Measurements from ENCODE around the gene FAM162A.
A peak's percentile ranks its signal among the peaks of the same experiment; 100 is the strongest.
"Not testable (repeated sequence)": the region's sequence is repeated elsewhere in the genome, so short reads cannot be mapped to it uniquely, and the experiment has no call there.

Gene FAM162A

DNA sequence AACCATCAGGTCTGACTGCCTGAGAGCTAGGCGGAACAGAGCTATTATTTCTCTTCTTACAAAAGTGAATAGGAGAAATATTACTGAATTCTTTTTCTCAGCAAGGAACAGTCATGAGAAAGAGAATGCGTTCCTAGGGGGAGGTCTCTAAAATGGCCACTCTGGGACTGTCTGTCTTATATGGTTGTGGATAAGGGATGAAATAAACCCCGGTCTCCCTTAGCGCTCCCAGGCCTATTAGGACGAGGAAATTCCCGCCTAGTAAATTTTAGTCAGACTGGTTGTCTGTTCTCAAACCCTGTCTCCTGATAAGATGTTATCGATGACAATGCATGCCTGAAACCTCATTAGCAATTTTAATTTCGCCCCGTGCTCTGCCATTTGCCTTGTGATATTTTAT, 52.0 kb downstream of the FAM162A start:
- TF ChIP-seq, protein P1, sequence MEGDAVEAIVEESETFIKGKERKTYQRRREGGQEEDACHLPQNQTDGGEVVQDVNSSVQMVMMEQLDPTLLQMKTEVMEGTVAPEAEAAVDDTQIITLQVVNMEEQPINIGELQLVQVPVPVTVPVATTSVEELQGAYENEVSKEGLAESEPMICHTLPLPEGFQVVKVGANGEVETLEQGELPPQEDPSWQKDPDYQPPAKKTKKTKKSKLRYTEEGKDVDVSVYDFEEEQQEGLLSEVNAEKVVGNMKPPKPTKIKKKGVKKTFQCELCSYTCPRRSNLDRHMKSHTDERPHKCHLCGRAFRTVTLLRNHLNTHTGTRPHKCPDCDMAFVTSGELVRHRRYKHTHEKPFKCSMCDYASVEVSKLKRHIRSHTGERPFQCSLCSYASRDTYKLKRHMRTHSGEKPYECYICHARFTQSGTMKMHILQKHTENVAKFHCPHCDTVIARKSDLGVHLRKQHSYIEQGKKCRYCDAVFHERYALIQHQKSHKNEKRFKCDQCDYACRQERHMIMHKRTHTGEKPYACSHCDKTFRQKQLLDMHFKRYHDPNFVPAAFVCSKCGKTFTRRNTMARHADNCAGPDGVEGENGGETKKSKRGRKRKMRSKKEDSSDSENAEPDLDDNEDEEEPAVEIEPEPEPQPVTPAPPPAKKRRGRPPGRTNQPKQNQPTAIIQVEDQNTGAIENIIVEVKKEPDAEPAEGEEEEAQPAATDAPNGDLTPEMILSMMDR (IDR thresholded peaks at IDR 0.05; ENCODE audit: insufficient read depth, low read depth, low read length, missing control alignments), result no peak
- no peak overlapping the region for H3K4me3 ChIP-seq (ENCODE audit: low read length)
- DNase-seq (ENCODE audit: low read depth), result no peak

DNA sequence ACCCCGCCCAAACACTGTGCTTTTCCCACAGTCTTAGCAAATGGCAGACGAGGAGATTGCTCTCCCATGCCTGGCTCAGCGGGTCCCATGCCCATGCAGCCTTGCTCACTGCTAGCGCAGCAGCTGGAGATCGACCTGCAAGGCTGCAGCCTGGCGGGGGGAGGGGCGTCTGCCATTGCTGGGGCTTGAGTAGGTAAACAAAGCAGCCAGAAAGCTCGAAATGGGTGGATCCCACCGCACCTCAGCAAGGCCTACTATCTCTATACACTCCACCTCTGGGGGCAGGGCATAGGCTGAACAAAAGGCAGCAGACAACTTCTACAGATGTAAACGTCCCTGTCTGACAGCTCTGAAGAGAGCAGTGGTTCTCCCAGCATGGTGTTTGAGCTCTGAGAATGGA, 59.1 kb downstream of the FAM162A start:
- no peak overlapping the region for H3K4me3 ChIP-seq (ENCODE audit: low read length)
- DNase-seq (ENCODE audit: low read depth), result no peak
- TF ChIP-seq, protein P1 (IDR thresholded peaks at IDR 0.05; ENCODE audit: insufficient read depth, low read depth, low read length, missing control alignments), result no peak

DNA sequence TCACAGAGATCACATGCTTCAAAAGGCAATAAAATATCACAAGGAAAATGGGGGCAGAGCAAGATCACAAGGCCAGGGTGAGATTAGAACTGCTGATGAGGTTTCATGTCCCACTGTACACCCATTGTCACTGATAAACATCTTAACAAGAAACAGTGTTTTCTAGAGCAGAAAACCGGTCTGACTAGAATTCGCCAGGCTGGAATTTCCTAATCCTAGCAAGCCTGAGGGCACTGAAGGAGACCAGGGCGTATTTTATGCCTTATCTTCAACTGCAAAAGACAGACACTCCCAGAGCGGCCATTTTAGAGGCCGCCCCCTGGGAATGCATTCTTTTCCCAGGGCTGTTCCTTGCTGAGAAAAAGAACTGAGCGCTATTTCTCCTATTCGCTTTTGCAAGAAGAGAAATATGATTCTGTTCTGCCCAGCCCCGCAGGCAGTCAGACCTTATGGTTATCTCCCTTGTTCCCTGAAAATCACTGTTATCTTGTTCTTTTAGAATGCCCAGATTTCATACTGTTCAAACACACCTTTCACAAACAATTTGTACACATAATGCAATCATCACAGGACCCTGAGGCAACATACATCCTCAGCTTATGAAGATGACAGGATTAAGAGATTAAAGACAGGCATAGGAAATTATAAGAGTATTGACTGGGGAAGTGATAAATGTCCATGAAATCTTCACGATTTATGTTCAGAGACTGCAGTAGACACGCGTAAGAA, 59.9 kb downstream of the FAM162A start:
- DNase-seq (ENCODE audit: low read depth), result peak; percentile 72
- not testable (repeated sequence) for H3K4me3 ChIP-seq (ENCODE audit: low read length)

DNA sequence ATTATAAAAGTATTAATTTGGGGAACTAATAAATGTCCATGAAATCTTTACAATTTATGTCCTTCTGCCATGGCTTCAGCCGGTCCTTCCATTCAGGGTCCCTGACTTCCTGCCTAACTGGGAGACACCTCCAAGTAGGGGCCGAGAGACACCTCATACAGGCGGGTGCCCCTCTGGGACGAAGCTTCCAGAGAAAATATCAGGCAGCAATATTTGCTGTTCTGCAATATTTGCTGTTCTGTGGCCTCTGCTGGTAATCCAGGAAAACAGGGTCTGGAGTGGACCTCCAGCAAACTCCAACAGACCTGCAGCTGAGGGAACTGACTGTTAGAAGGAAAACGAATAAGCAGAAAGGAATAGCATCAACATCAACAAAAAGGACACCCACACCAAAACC, 60.5 kb downstream of the FAM162A start:
- not testable (repeated sequence) for H3K4me3 ChIP-seq (ENCODE audit: low read length); DNase-seq (ENCODE audit: low read depth)

DNA sequence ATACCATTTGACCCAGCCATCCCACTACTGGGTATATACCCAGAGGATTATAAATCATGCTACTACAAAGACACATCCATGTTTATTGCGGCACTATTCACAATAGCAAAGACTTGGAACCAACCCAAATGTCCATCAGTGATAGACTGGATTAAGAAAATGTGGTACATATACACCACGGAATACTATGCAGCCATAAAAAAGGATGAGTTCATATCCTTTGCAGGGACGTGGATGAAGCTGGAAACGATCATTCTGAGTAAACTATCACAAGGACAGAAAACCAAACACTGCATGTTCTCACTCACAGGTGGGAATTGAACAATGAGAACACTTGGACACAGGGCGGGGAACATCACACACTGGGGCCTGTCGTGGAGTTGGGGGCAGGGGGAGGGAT, 64.2 kb downstream of the FAM162A start:
- DNase-seq (ENCODE audit: low read depth); H3K4me3 ChIP-seq (ENCODE audit: low read length): not testable (repeated sequence)

DNA sequence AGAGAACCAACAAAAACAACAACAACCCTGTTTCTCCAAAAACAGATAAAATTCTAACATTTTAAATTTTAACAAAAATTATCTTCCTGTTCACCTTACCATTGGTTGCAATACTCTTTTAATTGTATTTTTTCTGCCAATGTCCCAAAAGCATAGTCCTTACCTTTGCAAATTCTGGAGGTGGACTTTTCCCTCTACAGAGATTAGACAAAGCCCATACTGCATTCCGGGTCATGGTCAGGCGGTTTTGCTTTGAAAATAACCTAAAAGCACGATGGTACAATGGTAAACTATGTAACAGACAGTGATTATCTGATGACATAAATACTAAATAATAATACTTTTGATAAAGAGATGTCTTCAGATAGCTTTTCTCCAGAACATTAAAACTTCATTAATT, 67.4 kb downstream of the FAM162A start:
- no peak overlapping the region for H3K4me3 ChIP-seq (ENCODE audit: low read length)
- no peak for DNase-seq (ENCODE audit: low read depth)
- TF ChIP-seq, protein P1 (IDR thresholded peaks at IDR 0.05; ENCODE audit: insufficient read depth, low read depth, low read length, missing control alignments), result no peak

DNA sequence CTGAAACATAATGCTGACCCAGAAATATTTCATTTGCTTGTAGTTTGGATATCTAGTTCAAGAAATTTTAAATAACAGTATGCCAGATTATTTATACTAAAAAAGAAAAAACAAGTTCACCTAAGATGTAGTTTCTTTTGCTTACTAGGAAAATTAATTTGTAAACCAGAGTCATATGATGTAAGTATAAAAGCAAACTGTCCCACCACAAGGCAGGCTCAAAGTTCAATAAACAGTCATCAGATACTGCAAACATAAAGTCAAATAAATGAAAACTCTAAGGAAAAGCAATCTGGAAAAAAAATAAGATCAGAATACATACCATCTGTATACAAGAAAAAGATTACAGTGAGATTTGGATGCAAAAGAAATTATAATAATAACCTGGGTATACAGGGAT, 72.1 kb downstream of the FAM162A start:
- no peak overlapping the region for H3K4me3 ChIP-seq (ENCODE audit: low read length)
- TF ChIP-seq, protein P1 (IDR thresholded peaks at IDR 0.05; ENCODE audit: insufficient read depth, low read depth, low read length, missing control alignments), result no peak
- DNase-seq (ENCODE audit: low read depth), result no peak

DNA sequence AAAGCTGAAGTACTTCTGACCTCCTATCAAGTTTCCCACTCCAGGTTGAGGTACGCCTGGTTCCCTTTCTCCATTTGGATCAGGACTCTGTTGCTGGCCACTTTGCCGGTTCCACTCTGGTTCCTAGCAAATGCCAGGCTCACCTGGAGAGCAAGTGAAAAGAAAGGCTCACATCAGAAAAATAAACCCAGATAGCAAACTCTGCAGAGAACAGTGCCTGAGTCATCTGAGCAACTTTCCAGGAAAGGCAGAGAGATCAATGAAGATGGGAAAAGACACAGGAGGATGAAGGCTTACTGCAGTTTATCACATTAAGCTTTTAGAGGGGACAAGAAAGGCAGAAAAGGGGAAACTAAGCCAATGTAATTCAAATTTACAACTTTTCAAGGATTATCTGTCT, 73.7 kb downstream of the FAM162A start:
- no peak overlapping the region for H3K4me3 ChIP-seq (ENCODE audit: low read length)
- TF ChIP-seq, protein P1 (IDR thresholded peaks at IDR 0.05; ENCODE audit: insufficient read depth, low read depth, low read length, missing control alignments), result no peak
- DNase-seq (ENCODE audit: low read depth), result no peak

DNA sequence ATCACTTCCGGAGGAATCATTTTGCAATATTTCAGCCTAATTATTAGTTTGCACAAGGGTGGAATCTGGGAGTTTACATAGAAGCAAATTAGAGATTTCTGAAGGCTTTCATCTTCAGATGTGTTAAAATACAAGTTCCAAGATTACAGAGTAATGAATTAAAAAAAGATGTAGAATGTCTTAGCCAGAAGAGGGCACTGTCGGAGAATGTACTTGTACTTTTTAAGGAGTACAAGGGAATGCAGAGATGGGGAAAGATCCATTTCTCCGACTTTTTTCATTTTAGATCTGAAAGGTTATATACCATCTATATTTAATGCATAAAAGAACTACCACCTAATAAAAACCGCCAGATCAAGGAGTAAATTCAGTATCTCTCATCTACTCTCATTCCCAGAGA, 75.0 kb downstream of the FAM162A start:
- TF ChIP-seq, protein P1 (IDR thresholded peaks at IDR 0.05; ENCODE audit: insufficient read depth, low read depth, low read length, missing control alignments), result peak; percentile 28
- no peak overlapping the region for H3K4me3 ChIP-seq (ENCODE audit: low read length)
- peak; percentile 60 for DNase-seq (ENCODE audit: low read depth)
